Fibroblast of lung (primary cell): ENCODE results near the gene ATP13A5.

Experiments
- CTCF ChIP-seq, 2 donors: IDR thresholded peaks in 1 of 2; conservative IDR thresholded peaks in 1 of 2; 1 replicate in 1 of 2; 2 replicates in 1 of 2; pipeline ENCODE4 v1.5.1; 2011 to 2012; ENCODE audit warnings: low read length in 2 of 2, control low read depth in 1 of 2, inconsistent platforms in 1 of 2, low read depth in 1 of 2, mild to moderate bottlenecking in 1 of 2
- EZH2 ChIP-seq: IDR thresholded peaks from 2 replicates; pipeline ENCODE4 v1.5.1; 2012; ENCODE audit warnings: low read length, control low read depth, mild to moderate bottlenecking; ENCODE audit errors: missing control alignments

- TF ChIP-seq CTCF (conservative IDR thresholded peaks at IDR 0.05 in 1 of 2, IDR thresholded peaks at IDR 0.05 in 1 of 2; ENCODE audit: low read depth in 1 of 2, low read length in 2 of 2) (no peak), EZH2 (no peak)
These were observed 29.9 kb downstream of the ATP13A5 start for GRCh38 chr3:193348686-193349085.
